ENCODE results near the gene FGFBP2.

FGFBP2 gene, protein sequence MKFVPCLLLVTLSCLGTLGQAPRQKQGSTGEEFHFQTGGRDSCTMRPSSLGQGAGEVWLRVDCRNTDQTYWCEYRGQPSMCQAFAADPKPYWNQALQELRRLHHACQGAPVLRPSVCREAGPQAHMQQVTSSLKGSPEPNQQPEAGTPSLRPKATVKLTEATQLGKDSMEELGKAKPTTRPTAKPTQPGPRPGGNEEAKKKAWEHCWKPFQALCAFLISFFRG

DNA sequence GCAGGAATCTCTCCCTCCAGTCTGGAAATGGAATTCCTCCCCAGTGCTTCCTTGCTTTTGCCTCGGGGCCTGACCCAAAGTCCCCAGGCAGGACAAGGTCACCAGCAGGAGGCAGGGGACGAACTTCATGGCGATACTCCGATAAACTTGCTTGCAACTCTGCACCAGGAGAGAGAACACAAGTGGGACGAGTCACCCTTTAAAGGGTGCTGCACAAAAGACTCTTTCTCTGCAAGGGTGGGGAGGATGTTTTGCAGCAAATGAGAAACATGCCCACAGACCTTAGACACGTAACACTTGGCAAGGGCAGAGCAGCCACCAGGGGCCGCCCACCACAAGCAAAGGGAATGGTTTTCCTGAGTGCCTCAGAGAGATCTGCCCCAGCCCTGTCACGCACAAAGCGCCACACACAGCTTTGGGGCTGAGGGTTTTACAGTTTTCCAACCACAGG, at the start of gene FGFBP2:
Gene FGFBP2, minus strand, starts transcription at position 175 of the 451 bp plus-strand sequence. Its CDS starts 46 bp downstream, at position 129.
- peak; percentile 20 for DNase-seq (ENCODE audit: low spot score)
- peak; percentile 40 for TF ChIP-seq CTCF (IDR thresholded peaks at IDR 0.05; ENCODE audit: extremely low read depth, missing control alignments)

DNA sequence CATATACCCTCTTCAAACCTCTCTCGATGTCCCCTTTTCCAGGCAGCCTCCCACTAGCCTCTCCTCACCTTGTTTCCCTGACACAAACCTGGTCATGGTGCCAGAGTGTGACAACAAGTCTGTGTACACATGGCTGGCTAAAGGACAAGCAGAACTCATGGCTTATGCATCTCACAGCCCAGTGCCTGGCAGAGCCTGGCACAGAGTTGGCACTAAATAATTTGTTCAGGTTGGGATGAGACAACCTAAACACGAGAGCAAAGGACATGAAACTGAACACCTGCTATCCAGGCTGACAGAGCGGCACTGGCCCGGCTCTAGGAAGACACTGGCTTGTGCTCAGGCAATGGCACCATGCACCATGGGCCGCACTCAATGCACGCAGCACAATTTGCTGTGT, 48.2 kb upstream of the FGFBP2 start:
- no peak for TF ChIP-seq CTCF (IDR thresholded peaks at IDR 0.05; ENCODE audit: extremely low read depth, missing control alignments)
- no peak for DNase-seq (ENCODE audit: low spot score)

DNA sequence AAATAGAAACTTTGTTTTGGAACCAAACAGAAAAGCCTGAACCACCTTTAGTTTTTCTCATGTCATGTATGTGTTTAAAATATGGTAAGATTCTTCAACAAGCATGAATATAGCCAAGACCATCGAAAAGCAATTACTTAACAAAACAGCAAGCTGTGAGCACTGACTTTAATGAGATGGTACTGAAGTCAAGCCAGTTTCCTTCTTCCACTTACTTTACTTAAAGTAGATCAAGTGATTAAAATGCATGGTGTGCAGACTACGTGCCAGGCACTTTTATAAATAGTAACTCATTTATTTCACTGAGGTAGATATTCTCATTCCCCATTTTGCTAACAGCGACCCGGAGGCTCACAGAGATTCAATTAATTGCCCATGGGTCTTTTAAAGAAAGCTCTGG, 46.2 kb upstream of the FGFBP2 start:
- no peak for TF ChIP-seq CTCF (IDR thresholded peaks at IDR 0.05; ENCODE audit: extremely low read depth, missing control alignments)
- DNase-seq (ENCODE audit: low spot score) = no peak

DNA sequence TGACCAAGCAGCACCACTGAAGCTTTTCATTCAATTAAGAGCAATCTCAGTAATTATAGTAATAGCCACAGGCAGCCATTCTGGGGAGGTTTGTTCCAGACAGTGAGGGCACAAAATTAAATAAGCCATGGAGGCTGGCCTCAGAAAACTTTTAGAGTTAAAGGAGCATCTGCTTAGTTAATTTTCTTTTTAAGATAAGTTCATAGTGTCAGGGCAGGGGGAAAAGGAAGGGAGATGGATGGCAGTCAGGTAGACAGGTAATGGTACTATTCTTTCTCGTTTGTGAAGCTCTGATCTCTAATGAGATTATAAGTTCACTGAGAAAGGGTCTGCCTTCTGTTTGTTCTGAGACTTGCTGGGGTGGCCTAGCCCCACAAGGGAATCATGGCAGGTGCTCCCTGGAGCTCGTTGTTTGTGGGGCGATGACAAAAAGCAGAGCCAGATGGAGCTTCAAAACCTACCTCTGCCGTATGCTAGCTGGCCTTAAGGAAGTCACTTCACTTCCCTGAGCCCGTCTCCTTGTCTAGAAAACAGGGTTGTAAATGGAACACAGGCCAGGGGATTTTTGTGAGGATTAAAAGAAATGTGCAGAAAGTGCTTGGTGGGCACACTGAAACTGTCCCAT, 44.6 kb upstream of the FGFBP2 start:
- no peak for DNase-seq (ENCODE audit: low spot score)
- no peak for TF ChIP-seq CTCF (IDR thresholded peaks at IDR 0.05; ENCODE audit: extremely low read depth, missing control alignments)

GRCh38 chr4:16006771-16007446, 43.9 kb upstream of the FGFBP2 start:
- no peak for TF ChIP-seq CTCF (IDR thresholded peaks at IDR 0.05; ENCODE audit: extremely low read depth, missing control alignments)
- no peak for DNase-seq (ENCODE audit: low spot score)

GRCh38 chr4:16005676-16006075, 42.7 kb upstream of the FGFBP2 start:
- no peak for TF ChIP-seq CTCF (IDR thresholded peaks at IDR 0.05; ENCODE audit: extremely low read depth, missing control alignments)
- no peak for DNase-seq (ENCODE audit: low spot score)

- peak; percentile 81 for TF ChIP-seq CTCF (IDR thresholded peaks at IDR 0.05; ENCODE audit: extremely low read depth, missing control alignments)
Observed at GRCh38 chr4:16001484-16001858, 38.5 kb upstream of the FGFBP2 start.

More at GRCh38 chr4:16001484-16001858, 38.5 kb upstream of the FGFBP2 start:
- DNase-seq (ENCODE audit: low spot score) = peak; percentile 76

All from GM20000 (cell line).